COLO668 (cell line): ENCODE results near the gene ADGRL2.

Source experiments
- DNase-seq: peaks from one replicate; lab custom pipeline; 2025; ENCODE audit not compliant: unreplicated experiment; lab: John Stamatoyannopoulos, UW

The ADGRL2 gene

GRCh38 chr1:81899214-81899821 lies 98.6 kb downstream of the ADGRL2 start:
- no peak for DNase-seq

- DNase-seq, result no peak
These were observed 106.8 kb downstream of the ADGRL2 start for GRCh38 chr1:81907575-81907974.

- DNase-seq, result peak; percentile 45
These were observed 111.6 kb downstream of the ADGRL2 start for GRCh38 chr1:81912383-81912782.

- DNase-seq, result no peak
These were observed 115.2 kb downstream of the ADGRL2 start for GRCh38 chr1:81915937-81916336.

- no peak for DNase-seq
These were observed 119.6 kb downstream of the ADGRL2 start for GRCh38 chr1:81920245-81920740.

GRCh38 chr1:81920886-81921285 lies 120.2 kb downstream of the ADGRL2 start:
- no peak for DNase-seq

- DNase-seq, result no peak
These were observed 120.6 kb downstream of the ADGRL2 start for GRCh38 chr1:81921344-81921743.

- DNase-seq, result no peak
These were observed 121.2 kb downstream of the ADGRL2 start for GRCh38 chr1:81921851-81922462.

- DNase-seq, result no peak
These were observed 122.2 kb downstream of the ADGRL2 start for GRCh38 chr1:81922955-81923354.

GRCh38 chr1:81929106-81929505 lies 128.4 kb downstream of the ADGRL2 start:
- no peak for DNase-seq

- no peak for DNase-seq
These were observed 136.1 kb downstream of the ADGRL2 start for GRCh38 chr1:81936853-81937252.

GRCh38 chr1:81937791-81938450 lies 137.2 kb downstream of the ADGRL2 start:
- no peak for DNase-seq

GRCh38 chr1:81948495-81948894 lies 147.8 kb downstream of the ADGRL2 start:
- DNase-seq, result no peak

- no peak for DNase-seq
These were observed 148.7 kb downstream of the ADGRL2 start for GRCh38 chr1:81949421-81949820.

GRCh38 chr1:81950037-81950436 lies 149.3 kb downstream of the ADGRL2 start:
- no peak for DNase-seq

GRCh38 chr1:81950591-81951244 lies 150.0 kb downstream of the ADGRL2 start:
- no peak for DNase-seq

- DNase-seq, result no peak
These were observed 153.8 kb downstream of the ADGRL2 start for GRCh38 chr1:81954534-81955020.

- DNase-seq, result no peak
These were observed 167.2 kb downstream of the ADGRL2 start for GRCh38 chr1:81967951-81968350.

- no peak for DNase-seq
These were observed 169.7 kb downstream of the ADGRL2 start for GRCh38 chr1:81970416-81970815.

GRCh38 chr1:81974222-81974841 lies 173.6 kb downstream of the ADGRL2 start:
- DNase-seq, result no peak

GRCh38 chr1:81974883-81975555 lies 174.3 kb downstream of the ADGRL2 start:
- peak; percentile 65 for DNase-seq
